ENCODE results near the gene POU6F2. TPM values are rescaled to one million over a fixed set of nuclear protein-coding genes. Genes with fewer than 3 reads are reported as not detected.

POU6F2 gene
- total RNA-seq, 6 donors from 2014 or later, result under 0.01 to 1.4 (median 0.24) TPM; not detected in 2

DNA sequence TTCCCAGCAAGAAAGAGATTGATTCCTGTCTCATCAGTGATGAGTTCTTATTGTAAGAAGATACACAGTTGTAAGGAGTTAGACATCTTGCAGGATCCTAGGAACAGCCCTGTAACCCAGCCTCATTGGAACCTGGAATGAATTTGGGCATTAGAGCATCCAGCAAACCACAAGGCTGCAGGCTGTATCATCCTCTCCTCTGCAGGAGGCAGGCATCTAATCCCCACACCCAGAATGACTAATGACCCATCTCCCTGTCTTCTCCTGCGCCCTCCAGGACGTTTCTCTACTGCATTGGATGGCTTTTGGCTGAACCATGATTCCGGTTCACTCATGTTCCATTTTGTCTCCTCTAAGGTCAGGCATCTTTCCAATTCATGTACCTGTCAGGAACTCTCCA is 233.9 kb downstream of the POU6F2 start:
- Histone ChIP-seq H3K27ac (no peak overlapping the region), H3K27me3 (no peaks in the 10 kb centered on the region), H3K36me3 (no peaks in the 10 kb centered on the region), H3K4me3 (no peak overlapping the region), H3K4me1 (no peaks in the 10 kb centered on the region), H3K9me3 (no peaks in the 10 kb centered on the region)
- TF ChIP-seq EP300 (IDR thresholded peaks at IDR 0.05) (no peak), POLR2A (IDR thresholded peaks at IDR 0.05) (no peak), POLR2AphosphoS5 (IDR thresholded peaks at IDR 0.05) (no peak)
- TF ChIP-seq, protein P1, sequence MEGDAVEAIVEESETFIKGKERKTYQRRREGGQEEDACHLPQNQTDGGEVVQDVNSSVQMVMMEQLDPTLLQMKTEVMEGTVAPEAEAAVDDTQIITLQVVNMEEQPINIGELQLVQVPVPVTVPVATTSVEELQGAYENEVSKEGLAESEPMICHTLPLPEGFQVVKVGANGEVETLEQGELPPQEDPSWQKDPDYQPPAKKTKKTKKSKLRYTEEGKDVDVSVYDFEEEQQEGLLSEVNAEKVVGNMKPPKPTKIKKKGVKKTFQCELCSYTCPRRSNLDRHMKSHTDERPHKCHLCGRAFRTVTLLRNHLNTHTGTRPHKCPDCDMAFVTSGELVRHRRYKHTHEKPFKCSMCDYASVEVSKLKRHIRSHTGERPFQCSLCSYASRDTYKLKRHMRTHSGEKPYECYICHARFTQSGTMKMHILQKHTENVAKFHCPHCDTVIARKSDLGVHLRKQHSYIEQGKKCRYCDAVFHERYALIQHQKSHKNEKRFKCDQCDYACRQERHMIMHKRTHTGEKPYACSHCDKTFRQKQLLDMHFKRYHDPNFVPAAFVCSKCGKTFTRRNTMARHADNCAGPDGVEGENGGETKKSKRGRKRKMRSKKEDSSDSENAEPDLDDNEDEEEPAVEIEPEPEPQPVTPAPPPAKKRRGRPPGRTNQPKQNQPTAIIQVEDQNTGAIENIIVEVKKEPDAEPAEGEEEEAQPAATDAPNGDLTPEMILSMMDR (IDR thresholded peaks at IDR 0.05), result no peak
- ATAC-seq (ENCODE audit: low FRiP score in 2 of 2), result no peak
- DNase-seq, result no peak
- 52 to 67% methylated on average over 3 of the region's 3 CpGs for WGBS, 2 donors

DNA sequence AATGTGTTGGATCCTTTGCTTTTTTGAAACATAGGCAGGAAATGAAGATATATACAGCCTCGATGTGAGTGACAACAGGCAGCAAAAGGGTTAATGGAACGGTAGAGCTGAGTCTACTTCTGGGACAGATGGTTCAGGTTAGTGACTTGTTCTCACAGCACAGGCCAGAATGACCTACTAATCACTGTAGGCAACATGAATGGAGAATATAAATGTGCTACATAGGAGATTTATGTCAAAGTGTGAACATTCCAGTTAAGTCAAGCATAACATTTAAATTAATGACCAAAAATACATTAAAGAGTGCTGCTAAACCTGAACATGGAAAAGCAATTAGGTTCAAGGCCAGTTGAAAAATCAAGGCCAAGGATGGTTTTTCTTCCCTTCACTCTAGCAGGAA is 235.2 kb downstream of the POU6F2 start:
- Histone ChIP-seq H3K4me1 (no peaks in the 10 kb centered on the region), H3K4me3 (no peak overlapping the region), H3K27ac (no peak overlapping the region), H3K36me3 (no peaks in the 10 kb centered on the region), H3K9me3 (no peaks in the 10 kb centered on the region), H3K27me3 (no peaks in the 10 kb centered on the region)
- WGBS, 2 donors, result 47 to 67% methylated on average over 2 of the region's 2 CpGs
- ATAC-seq (ENCODE audit: low FRiP score in 2 of 2) (no peak), DNase-seq (no peak)
- TF ChIP-seq POLR2A (IDR thresholded peaks at IDR 0.05) (no peak), POLR2AphosphoS5 (IDR thresholded peaks at IDR 0.05) (no peak), EP300 (IDR thresholded peaks at IDR 0.05) (no peak)
- TF ChIP-seq, protein P1 (IDR thresholded peaks at IDR 0.05), result no peak

DNA sequence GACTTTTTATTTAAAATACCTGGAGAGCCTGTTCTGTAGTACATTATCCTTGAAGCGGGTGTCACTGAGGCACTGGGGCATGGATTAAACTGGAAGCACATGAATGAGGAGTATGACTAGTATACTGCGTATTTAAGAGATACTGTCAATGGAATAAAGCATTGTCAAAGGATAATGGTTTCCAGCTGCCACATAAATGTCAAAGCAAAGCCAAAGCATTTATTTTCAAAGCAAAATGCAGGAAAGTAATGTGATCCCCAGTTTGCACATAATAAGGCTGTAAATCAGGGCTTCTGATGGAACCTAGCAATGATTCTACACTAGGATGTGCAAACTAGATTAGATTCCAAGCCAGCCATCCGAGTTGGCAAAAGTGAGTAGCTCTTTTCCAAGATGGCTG is 240.1 kb downstream of the POU6F2 start:
- H3K27ac ChIP-seq, result no peak overlapping the region
- 85 to 90% methylated on average over 3 of the region's 3 CpGs for WGBS, 2 donors
- H3K4me3 ChIP-seq, result no peak overlapping the region
- H3K27me3 ChIP-seq, result no peaks in the 10 kb centered on the region
- H3K36me3 ChIP-seq, result no peaks in the 10 kb centered on the region
- no peaks in the 10 kb centered on the region for H3K9me3 ChIP-seq
- no peaks in the 10 kb centered on the region for H3K4me1 ChIP-seq
- TF ChIP-seq EP300 (IDR thresholded peaks at IDR 0.05), result no peak
- TF ChIP-seq POLR2AphosphoS5 (IDR thresholded peaks at IDR 0.05), result no peak
- no peak for TF ChIP-seq POLR2A (IDR thresholded peaks at IDR 0.05)
- TF ChIP-seq, protein P1 (IDR thresholded peaks at IDR 0.05), result no peak
- ATAC-seq (ENCODE audit: low FRiP score in 2 of 2) (no peak), DNase-seq (no peak)

DNA sequence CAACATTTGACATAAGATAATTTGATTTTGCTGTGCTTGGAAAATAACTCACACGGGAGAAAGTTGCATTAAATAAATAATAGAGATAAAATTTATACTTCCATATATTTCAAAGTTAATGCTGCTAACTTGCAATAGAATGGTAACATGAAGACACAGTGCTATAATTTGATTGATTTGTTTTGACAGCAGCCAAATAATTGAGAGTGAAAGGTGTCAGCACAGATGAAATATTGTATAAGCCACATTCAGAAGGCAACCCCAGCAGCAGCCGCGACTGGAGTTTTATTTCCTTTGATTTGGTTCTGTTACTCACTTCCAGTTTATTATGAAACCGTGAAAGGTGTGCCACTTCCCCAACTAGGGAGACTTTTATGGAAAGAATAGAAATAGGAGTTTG is 242.2 kb downstream of the POU6F2 start:
- no peak for DNase-seq
- Histone ChIP-seq H3K4me3 (no peak overlapping the region), H3K36me3 (no peaks in the 10 kb centered on the region), H3K9me3 (no peaks in the 10 kb centered on the region), H3K27me3 (no peaks in the 10 kb centered on the region), H3K4me1 (no peaks in the 10 kb centered on the region), H3K27ac (no peak overlapping the region)
- TF ChIP-seq POLR2AphosphoS5 (IDR thresholded peaks at IDR 0.05) (no peak), EP300 (IDR thresholded peaks at IDR 0.05) (no peak), POLR2A (IDR thresholded peaks at IDR 0.05) (no peak)
- TF ChIP-seq, protein P1 (IDR thresholded peaks at IDR 0.05), result no peak
- ATAC-seq (ENCODE audit: low FRiP score in 2 of 2), result no peak
- WGBS, 2 donors, result 83 to 87% methylated on average over 4 of the region's 4 CpGs

DNA sequence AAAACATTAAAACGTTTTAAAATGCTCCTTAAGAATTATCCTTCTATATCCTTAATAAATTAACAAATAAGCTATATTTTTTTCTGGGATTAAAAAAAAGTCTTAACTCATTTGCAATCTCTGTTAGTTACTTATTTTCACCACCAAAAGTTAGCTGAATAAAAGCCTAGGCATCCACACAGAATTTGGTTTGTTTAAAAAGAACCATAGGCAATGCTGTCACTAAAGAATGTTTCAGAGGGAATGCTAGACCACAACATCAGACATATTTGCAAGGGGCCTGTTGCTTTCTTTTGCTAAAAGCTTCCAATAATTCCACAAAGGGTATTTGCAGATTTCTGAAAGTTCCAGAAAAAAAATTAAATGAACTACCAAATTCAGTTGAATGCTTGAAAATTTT is 244.2 kb downstream of the POU6F2 start:
- H3K4me1 ChIP-seq, result no peaks in the 10 kb centered on the region
- WGBS, 2 donors, result 68 to 91% methylated on average over 1 of the region's 1 CpG
- H3K27ac ChIP-seq, result no peak overlapping the region
- TF ChIP-seq POLR2A (IDR thresholded peaks at IDR 0.05) (no peak), POLR2AphosphoS5 (IDR thresholded peaks at IDR 0.05) (no peak), EP300 (IDR thresholded peaks at IDR 0.05) (no peak)
- TF ChIP-seq, protein P1 (IDR thresholded peaks at IDR 0.05), result no peak
- no peak for DNase-seq
- H3K4me3 ChIP-seq, result no peak overlapping the region
- ATAC-seq (ENCODE audit: low FRiP score in 2 of 2), result no peak
- H3K27me3 ChIP-seq, result no peaks in the 10 kb centered on the region
- H3K36me3 ChIP-seq, result no peaks in the 10 kb centered on the region
- no peaks in the 10 kb centered on the region for H3K9me3 ChIP-seq

Measured in upper lobe of left lung (tissue), 6 donors.